ENCODE measurements around the gene PCMT1. TPM values are rescaled to one million over a fixed set of nuclear protein-coding genes. Genes with fewer than 3 reads are reported as not detected.
"Not testable (repeated sequence)": the region's sequence is repeated elsewhere in the genome, so short reads cannot be mapped to it uniquely, and the experiment has no call there.

PCMT1 gene
- total RNA-seq, 3 donors from 2014 or later: 85.0 to 87.4 (median 87.1) TPM

DNA sequence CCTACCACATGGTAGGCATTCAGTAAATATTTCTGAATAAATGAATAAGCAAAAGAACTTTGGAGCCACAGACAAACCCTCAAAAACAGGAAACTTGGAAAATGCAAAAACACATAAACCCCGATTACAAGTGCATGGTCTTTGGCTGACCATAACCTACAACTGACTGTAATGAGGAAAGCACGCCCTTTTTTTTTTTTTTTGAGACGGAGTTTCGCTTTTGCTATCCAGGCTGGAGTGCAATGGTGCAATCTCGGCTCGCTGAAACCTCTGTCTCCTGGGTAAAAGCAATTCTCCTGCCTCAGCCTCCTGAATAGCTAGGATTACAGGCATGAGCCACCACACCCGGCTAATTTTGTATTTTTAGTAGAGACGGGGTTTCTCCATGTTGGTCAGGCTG is 19.7 kb upstream of the PCMT1 start:
- ATAC-seq: no peak
- H3K4me3 Mint-ChIP-seq: no peak overlapping the region
- H3K4me1 Mint-ChIP-seq (ENCODE audit: low read depth): peaks cover 16% of the 10 kb centered on the region
- peaks cover 21% of the 10 kb centered on the region for H3K36me3 Mint-ChIP-seq (ENCODE audit: insufficient read depth)
- H3K27me3 Mint-ChIP-seq (ENCODE audit: low read depth): no peaks in the 10 kb centered on the region
- no peak for DNase-seq
- no peaks in the 10 kb centered on the region for H3K9me3 Mint-ChIP-seq

DNA sequence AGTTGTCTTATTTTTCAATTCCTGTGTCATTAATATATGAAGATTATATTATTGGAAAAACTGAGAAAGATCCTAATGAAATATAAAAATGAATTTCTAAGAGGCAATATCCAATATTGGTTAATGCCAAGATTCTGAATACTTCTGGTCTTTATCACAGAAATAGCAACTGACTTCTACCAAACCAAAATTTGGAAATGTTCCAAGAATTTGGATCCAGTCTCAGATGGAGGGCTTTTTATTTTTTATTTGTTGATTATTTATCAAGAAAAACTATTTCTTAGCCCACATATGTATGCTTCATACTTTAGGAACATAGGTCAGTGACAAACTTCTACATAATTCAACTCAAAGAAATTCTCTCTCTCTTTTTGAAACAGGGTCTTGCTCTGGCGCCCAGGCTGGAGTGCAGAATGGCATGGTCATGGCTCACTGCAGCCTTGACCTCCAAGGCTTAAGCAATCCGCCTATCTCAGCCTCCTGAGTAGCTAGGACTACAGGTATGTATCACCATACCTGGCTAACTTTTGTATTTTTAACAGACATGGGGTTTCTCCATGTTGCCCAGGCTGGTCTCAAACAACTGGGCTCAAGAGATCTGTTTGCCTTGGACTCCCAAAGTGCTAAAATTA is 16.3 kb upstream of the PCMT1 start:
- ATAC-seq: no peak

DNA sequence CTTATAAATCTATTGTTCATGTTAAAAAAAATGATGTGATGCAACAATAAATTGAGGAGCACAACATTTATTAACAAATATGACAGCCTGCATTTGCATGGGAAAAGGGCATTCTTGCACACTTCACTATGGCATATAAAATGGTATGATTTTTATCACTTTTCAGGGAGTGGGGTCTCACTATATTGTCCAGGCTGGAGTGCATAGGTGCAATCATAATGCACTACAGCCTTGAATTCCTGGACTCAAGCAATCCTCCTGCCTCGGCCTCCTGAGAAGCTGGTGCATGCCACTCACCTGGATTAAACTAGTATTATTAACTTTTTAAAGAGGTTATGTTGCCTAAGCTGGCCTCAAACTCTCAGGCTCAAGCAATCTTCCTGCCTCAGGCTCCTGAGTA is 14.6 kb upstream of the PCMT1 start:
- H3K4me3 Mint-ChIP-seq: no peak overlapping the region
- no peaks in the 10 kb centered on the region for H3K4me1 Mint-ChIP-seq (ENCODE audit: low read depth)
- no peak for ATAC-seq

More for the DNA sequence above, 16.3 kb upstream of the PCMT1 start:
- Mint-ChIP-seq H3K4me3 (no peak overlapping the region), H3K9me3 (no peaks in the 10 kb centered on the region), H3K4me1 (ENCODE audit: low read depth) (peaks cover 11% of the 10 kb centered on the region), H3K36me3 (ENCODE audit: insufficient read depth) (peaks cover 16% of the 10 kb centered on the region), H3K27me3 (ENCODE audit: low read depth) (no peaks in the 10 kb centered on the region)
- DNase-seq: no peak

DNA sequence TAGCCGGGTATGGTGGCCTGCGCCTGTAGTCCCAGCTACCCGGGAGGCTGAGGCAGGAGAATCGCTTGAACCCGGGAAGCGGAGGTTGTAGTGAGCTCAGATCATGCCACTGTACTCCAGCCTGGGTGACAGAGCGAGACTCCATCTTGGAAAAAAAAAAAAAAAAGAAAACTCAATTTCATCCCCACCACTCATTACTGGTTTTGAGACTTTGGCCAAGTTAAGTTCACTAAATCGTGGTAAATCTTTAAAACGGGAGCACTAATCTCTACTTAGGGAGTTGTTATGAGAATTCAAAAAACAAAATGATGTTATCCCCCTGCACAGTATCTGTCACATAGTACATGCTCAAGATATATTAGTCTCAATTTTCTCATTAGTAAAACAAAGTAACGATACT is 4.3 kb upstream of the PCMT1 start:
- Mint-ChIP-seq H3K4me3 (peak overlapping the region; percentile 99), H3K4me1 (ENCODE audit: low read depth) (peaks cover 19% of the 10 kb centered on the region)
- not testable (repeated sequence) for DNase-seq; H3K27me3 Mint-ChIP-seq (ENCODE audit: low read depth); H3K36me3 Mint-ChIP-seq (ENCODE audit: insufficient read depth); ATAC-seq; H3K9me3 Mint-ChIP-seq

More for the DNA sequence above, 14.6 kb upstream of the PCMT1 start:
- Mint-ChIP-seq H3K9me3 (no peaks in the 10 kb centered on the region), H3K36me3 (ENCODE audit: insufficient read depth) (peaks cover 16% of the 10 kb centered on the region), H3K27me3 (ENCODE audit: low read depth) (no peaks in the 10 kb centered on the region)
- no peak for DNase-seq

DNA sequence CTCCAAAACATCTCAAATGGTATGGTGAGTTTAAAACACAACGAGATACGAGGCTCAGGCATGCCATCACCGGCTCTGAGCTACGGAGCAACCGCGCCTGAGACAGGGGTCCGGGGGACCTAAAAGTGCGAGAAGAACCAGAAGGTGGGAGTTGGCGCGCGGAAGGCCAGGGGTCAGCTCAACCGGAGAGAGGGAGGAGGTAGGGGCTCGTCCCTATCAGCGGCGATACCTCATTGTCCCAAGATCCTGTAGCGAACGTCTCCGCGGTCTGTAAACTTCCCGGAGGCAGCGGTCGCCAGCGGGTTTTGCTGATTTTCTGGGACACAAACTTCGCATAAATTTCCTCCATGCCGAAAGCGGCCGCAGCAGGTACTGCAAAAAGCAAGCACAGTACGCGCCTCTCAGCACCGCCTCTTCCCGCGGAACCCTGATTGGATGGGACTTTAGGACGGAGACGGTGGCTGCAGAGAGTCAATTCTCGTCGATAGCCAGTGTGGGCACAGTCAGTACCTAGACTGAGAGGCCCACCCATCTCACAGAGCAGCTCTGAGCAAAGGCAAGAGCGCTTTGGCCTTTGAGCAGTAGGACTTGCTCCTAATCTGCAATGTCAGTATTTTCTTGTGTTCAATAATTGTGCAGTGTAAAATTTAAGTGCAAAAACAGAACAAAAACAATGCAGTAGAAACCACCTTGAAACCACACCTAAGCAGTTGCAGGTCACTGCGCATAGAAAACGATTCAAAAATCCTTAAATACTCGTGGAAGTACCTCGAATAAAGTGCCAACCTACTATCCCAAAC is 3.2 kb upstream of the PCMT1 start, which contains the start of gene NUP43:
Gene NUP43, minus strand, starts transcription at position 383 of the 800 bp plus-strand sequence. Its CDS starts 34 bp downstream, at position 349.
- peak within 1 kb of the TSS; percentile 99 for H3K4me3 Mint-ChIP-seq
- H3K36me3 Mint-ChIP-seq (ENCODE audit: insufficient read depth): no peaks in the 10 kb centered on the region
- no peaks in the 10 kb centered on the region for H3K27me3 Mint-ChIP-seq (ENCODE audit: low read depth)
- DNase-seq: peak; percentile 88
- no peaks in the 10 kb centered on the region for H3K9me3 Mint-ChIP-seq
- peak; percentile 64 to 65 for ATAC-seq
- H3K4me1 Mint-ChIP-seq (ENCODE audit: low read depth): peaks cover 25% of the 10 kb centered on the region

DNA sequence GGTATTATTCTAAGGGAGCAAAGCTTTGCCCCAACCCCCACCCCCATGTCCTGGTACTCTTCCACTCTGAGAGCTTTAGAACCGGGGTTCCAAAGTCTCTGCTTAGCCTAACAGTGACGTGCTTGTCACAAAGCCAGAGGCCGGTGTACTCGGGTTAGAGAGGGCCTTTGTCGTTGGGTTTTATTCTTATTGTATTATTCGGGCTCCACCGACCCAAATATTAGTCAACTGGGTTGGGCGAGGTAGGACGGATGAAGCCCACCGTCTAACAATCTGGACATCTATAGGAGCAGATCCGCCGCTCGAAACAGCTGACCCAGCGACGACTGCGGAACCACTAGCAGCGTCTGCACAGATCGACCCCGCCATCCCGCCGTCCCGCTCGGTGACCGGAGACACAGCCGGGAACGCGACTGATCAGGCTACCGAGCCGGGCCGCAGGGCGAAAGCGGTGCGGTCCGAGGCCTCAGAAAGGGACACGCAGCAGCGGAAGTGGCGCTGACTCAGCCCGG is 403 bp upstream of the PCMT1 start:
- ATAC-seq; H3K27me3 Mint-ChIP-seq (ENCODE audit: low read depth); H3K9me3 Mint-ChIP-seq; DNase-seq; H3K36me3 Mint-ChIP-seq (ENCODE audit: insufficient read depth): not testable (repeated sequence)
- Mint-ChIP-seq H3K4me3 (peak overlapping the region; percentile 89), H3K4me1 (ENCODE audit: low read depth) (peaks cover 31% of the 10 kb centered on the region)

DNA sequence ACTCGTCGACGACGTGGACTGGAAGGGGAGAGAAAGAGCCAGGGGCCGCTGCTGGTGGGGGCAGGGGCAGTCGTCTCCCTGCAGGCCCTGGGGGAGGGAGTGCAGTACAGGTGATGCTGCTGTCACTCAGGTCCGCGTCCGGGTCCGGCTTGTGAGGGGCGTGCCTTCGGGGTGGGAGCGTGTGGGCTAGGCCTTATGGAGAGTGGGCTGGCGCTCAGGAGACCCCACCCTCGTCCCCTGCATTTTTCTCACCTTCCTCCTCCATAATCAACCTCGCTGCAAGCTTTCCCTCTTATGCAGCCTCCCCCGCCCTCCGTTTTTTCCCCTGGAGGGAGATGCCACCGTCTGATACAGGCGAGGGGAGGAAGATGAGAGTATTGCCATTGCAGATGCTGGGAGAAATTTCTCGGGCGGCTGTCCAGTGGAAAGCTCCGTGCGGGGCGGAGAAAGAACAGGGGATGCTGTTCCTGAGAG is 632 bp downstream of the PCMT1 start:
- H3K4me1 Mint-ChIP-seq (ENCODE audit: low read depth): peaks cover 31% of the 10 kb centered on the region
- ATAC-seq: peak; percentile 49 to 59
- no peaks in the 10 kb centered on the region for H3K36me3 Mint-ChIP-seq (ENCODE audit: insufficient read depth)
- peak; percentile 27 for DNase-seq
- H3K4me3 Mint-ChIP-seq: peak overlapping the region; percentile 89
- H3K9me3 Mint-ChIP-seq: no peaks in the 10 kb centered on the region
- no peaks in the 10 kb centered on the region for H3K27me3 Mint-ChIP-seq (ENCODE audit: low read depth)

DNA sequence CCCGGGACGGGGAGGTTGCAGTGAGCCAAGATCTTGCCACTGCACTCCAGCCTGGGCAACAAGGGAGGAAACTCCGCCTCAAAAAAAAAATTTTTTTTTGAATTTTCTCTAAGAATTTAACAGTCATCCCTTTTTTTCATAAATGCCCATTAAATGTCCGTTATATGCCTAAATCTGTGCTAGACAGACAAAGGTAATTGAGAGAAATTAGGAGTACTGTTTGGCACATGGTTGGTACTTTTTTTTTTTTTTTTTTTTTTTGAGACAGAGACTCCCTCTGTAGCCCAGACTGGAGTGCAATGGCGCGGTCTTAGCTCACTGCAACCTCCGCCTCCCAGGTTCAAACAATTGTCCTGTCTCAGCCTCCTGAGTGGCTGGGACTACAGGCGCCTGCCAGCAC is 1.7 kb downstream of the PCMT1 start:
- no peaks in the 10 kb centered on the region for H3K27me3 Mint-ChIP-seq (ENCODE audit: low read depth)

DNA sequence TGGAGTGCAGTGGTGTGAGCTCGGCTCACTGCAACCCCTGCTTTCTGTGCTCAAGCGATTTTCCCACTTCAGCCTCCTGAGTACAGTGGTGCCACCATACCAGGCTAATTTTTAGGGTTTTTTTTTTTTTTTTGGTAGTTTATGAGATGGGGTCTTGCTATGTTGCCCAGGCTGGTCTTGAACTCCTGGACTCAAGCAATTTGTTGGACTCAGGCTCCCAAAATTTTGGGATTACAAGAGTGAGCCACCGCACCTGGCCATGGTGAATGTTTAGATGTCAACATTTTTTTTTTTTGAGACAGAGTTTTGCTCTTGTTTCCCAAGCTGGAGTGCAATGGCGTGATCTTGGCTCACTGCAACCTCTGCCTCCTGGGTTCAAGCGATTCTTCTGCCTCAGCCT is 2.4 kb downstream of the PCMT1 start:
- not testable (repeated sequence) for H3K9me3 Mint-ChIP-seq; H3K27me3 Mint-ChIP-seq (ENCODE audit: low read depth); DNase-seq; H3K36me3 Mint-ChIP-seq (ENCODE audit: insufficient read depth); ATAC-seq
- Mint-ChIP-seq H3K4me1 (ENCODE audit: low read depth) (peaks cover 25% of the 10 kb centered on the region), H3K4me3 (peak overlapping the region; percentile 19)

More for the DNA sequence above, 1.7 kb downstream of the PCMT1 start:
- no peak for DNase-seq
- Mint-ChIP-seq H3K9me3 (no peaks in the 10 kb centered on the region), H3K36me3 (ENCODE audit: insufficient read depth) (no peaks in the 10 kb centered on the region), H3K4me3 (peak overlapping the region; percentile 89), H3K4me1 (ENCODE audit: low read depth) (peaks cover 31% of the 10 kb centered on the region)
- no peak for ATAC-seq

DNA sequence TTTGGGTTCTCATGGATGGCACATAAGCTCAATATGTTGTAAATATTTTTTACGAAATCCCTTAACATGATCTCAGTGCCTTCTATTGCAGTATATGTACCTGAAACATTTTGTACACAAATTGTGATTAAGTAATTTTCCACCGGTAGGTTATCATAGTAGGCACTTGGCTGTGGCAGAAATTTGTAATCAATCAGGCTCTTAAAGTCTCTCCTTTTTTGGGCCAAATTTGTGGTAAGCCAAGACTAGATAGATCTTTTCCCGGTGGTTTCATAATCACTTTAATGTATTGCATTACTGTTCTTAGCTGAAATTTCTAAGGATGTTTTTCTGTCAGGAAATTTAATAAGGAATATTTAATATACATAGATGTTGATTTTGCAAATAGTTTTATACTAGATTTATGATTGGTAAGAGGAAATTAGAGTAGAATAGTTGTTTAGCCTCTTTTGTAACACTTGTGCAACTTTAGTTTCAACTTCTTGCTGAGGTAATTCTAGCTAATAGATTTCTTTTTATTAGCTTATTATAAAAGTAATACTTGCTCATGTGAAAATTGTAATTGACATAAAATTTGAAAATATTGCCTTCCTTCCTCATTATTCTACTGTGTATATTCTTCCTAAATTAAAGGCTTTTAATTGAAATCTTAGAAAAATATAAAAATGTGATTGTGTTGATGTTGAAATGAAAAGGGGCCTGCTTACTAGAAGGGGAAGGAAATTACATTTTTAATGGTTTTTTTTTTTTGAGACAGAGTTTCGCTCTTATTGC is 3.2 kb downstream of the PCMT1 start:
- Mint-ChIP-seq H3K27me3 (ENCODE audit: low read depth) (no peaks in the 10 kb centered on the region), H3K4me1 (ENCODE audit: low read depth) (peaks cover 21% of the 10 kb centered on the region), H3K9me3 (no peaks in the 10 kb centered on the region), H3K4me3 (no peak overlapping the region), H3K36me3 (ENCODE audit: insufficient read depth) (no peaks in the 10 kb centered on the region)
- DNase-seq (no peak), ATAC-seq (no peak)

DNA sequence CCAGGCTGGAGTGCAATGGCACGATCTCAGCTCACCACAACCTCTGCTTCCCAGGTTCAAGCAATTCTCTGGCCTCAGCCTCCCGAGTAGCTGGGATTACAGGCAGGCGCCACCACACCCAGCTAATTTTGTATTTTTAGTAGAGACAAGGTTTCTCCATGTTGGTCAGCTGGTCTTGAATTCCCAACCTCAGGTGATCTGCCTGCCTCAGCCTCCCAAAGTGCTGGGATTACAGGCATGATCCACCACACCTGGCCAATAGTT is 3.8 kb downstream of the PCMT1 start:
- ATAC-seq; H3K36me3 Mint-ChIP-seq (ENCODE audit: insufficient read depth); H3K27me3 Mint-ChIP-seq (ENCODE audit: low read depth); DNase-seq; H3K4me3 Mint-ChIP-seq; H3K9me3 Mint-ChIP-seq: not testable (repeated sequence)
- peaks cover 21% of the 10 kb centered on the region for H3K4me1 Mint-ChIP-seq (ENCODE audit: low read depth)

DNA sequence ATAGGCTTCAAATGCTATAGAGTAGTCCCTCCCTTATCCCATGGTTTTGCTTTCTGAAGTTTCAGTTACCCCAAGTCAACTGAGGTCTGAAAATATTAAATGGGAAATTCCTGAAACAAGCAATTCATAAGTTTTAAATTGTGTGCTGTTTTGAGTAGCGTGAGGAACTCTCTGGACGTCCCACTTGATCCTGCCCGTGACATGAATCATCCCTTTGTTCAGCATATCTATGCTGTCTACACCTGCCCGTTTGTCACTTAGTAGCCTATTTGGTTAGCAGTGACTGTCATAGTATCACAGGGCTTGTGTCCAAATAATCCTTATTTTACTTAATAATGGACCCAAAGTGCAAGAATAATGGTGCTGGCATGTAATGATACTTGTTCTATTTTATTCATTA is 5.0 kb downstream of the PCMT1 start:
- H3K36me3 Mint-ChIP-seq (ENCODE audit: insufficient read depth): no peaks in the 10 kb centered on the region
- H3K4me3 Mint-ChIP-seq: no peak overlapping the region
- ATAC-seq (no peak), DNase-seq (no peak)
- H3K9me3 Mint-ChIP-seq: no peaks in the 10 kb centered on the region
- H3K27me3 Mint-ChIP-seq (ENCODE audit: low read depth): no peaks in the 10 kb centered on the region
- peaks cover 20% of the 10 kb centered on the region for H3K4me1 Mint-ChIP-seq (ENCODE audit: low read depth)

DNA sequence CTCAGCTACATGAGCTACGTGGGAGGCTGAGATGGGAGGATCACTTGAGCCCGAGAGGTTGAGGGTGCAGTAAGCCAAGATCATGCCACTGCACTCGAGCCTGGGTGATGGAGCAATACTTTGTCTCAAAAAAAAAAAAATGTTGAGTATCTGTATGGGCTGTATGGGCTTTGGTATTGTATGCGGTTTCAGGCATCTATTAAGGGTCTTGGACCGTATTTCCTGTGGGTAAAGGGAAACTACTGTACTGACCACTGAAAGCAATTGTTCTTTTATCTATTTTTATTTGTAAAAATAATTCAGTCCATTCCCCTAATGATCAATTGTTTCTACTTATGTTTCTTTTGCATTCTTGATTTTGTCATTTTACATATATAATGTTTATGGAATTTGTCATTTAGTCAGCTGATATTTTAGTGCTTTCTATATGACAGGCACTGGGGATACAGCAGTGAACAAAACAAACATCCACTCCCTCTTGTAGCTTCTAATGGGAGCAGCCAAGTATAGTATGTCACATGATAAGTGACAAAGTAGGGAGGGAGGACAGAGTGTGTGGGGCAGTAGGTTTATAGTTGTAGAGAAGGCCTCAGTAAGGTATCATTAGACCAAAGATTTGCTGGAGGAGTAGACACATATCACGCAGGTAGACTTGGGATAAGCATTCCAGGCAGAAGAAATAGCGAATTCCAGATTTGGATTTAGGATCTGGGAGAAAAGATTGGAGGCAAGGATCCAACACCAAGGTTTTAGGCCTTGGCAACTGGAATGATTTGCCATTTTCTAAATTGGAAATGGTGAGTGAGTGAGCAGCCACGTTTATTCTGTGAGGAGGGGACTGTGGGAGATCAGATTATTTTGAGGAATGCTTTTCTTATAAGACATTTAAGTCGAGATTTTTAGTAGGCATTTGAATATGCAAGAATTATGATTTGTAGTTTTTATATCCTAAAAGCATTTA is 6.0 kb downstream of the PCMT1 start:
- H3K36me3 Mint-ChIP-seq (ENCODE audit: insufficient read depth): peaks cover 8% of the 10 kb centered on the region
- H3K4me3 Mint-ChIP-seq: no peak overlapping the region

More for the DNA sequence above, 6.0 kb downstream of the PCMT1 start:
- ATAC-seq (no peak), DNase-seq (no peak)
- H3K27me3 Mint-ChIP-seq (ENCODE audit: low read depth): no peaks in the 10 kb centered on the region
- H3K9me3 Mint-ChIP-seq: no peaks in the 10 kb centered on the region
- H3K4me1 Mint-ChIP-seq (ENCODE audit: low read depth): peaks cover 18% of the 10 kb centered on the region

Measured in activated T-cell treated with anti-CD3 and anti-CD28 coated beads, Interleukin-2, amount 50 U/mL, for 4 hours (primary cell).